Astrocyte (in vitro differentiated cells and primary cell): ENCODE measurements around the gene CLDN20. TPM values are rescaled to one million over a fixed set of nuclear protein-coding genes. Genes with fewer than 3 reads are reported as not detected.

Experiments used
- DNase-seq: peaks from one replicate; pipeline ENCODE4 v3.0.0-alpha.2; 2010; ENCODE audit warnings: low read depth
- FAIRE-seq: peaks from 2 replicates; lab custom pipeline; 2011; peaks lifted over from hg19 to GRCh38; lab: Jason Lieb, UNC
- H2AFZ ChIP-seq: 2 replicates; pipeline ENCODE4 v1.6.0; 2012; ENCODE audit warnings: low read depth, low read length, inconsistent platforms
- H3K27ac ChIP-seq: 2 replicates; pipeline ENCODE4 v1.5.1; 2011; ENCODE audit warnings: low read depth, low read length, inconsistent platforms
- H3K27me3 ChIP-seq: 2 replicates; pipeline ENCODE4 v1.6.0; 2011; ENCODE audit warnings: low read length, inconsistent platforms; ENCODE audit not compliant: insufficient read depth
- H3K36me3 ChIP-seq: 2 replicates; pipeline ENCODE4 v1.5.1; 2011; ENCODE audit warnings: low read length, inconsistent platforms; ENCODE audit not compliant: insufficient read depth
- H3K4me1 ChIP-seq: 2 replicates; pipeline ENCODE4 v1.5.1; 2011; ENCODE audit warnings: low read length, inconsistent platforms; ENCODE audit not compliant: insufficient read depth
- H3K4me2 ChIP-seq: 2 replicates; pipeline ENCODE4 v1.6.0; 2012; ENCODE audit warnings: low read length, inconsistent platforms
- H3K4me3 ChIP-seq: 2 replicates; pipeline ENCODE4 v1.5.1; 2011; ENCODE audit warnings: low read depth, mild to moderate bottlenecking, low read length, inconsistent platforms; ENCODE audit not compliant: insufficient read depth
- H3K79me2 ChIP-seq: 2 replicates; pipeline ENCODE4 v1.6.0; 2012; ENCODE audit warnings: mild to moderate bottlenecking, low read length, inconsistent platforms; ENCODE audit not compliant: insufficient read depth
- H3K9ac ChIP-seq: 2 replicates; pipeline ENCODE4 v1.6.0; 2012; ENCODE audit warnings: mild to moderate bottlenecking, low read length, inconsistent platforms
- H3K9me3 ChIP-seq: 2 replicates; pipeline ENCODE4 v1.5.1; 2012; ENCODE audit warnings: low read depth, mild to moderate bottlenecking, low read length, inconsistent platforms; ENCODE audit not compliant: insufficient read depth
- H4K20me1 ChIP-seq: 2 replicates; pipeline ENCODE4 v1.6.0; 2012; ENCODE audit warnings: low read length, inconsistent platforms; ENCODE audit not compliant: insufficient read depth
- H3K27ac Mint-ChIP-seq: one replicate; pipeline ENCODE4 v1.8.0; 2021; ENCODE audit warnings: mild to moderate bottlenecking, mixed read lengths; ENCODE audit not compliant: unreplicated experiment
- H3K27me3 Mint-ChIP-seq: one replicate; pipeline ENCODE4 v1.8.0; 2021; ENCODE audit warnings: low read depth, mixed read lengths; ENCODE audit not compliant: unreplicated experiment
- H3K36me3 Mint-ChIP-seq: one replicate; pipeline ENCODE4 v1.8.0; 2021; ENCODE audit warnings: low read depth, mixed read lengths; ENCODE audit not compliant: unreplicated experiment
- H3K4me1 Mint-ChIP-seq: one replicate; pipeline ENCODE4 v1.8.0; 2021; ENCODE audit warnings: low read depth, mixed read lengths; ENCODE audit not compliant: unreplicated experiment
- H3K4me3 Mint-ChIP-seq: one replicate; pipeline ENCODE4 v1.8.0; 2021; ENCODE audit warnings: mild to moderate bottlenecking, moderate library complexity, mixed read lengths; ENCODE audit not compliant: unreplicated experiment
- H3K9me3 Mint-ChIP-seq: one replicate; pipeline ENCODE4 v1.8.0; 2021; ENCODE audit warnings: mild to moderate bottlenecking, mixed read lengths; ENCODE audit not compliant: unreplicated experiment
- CTCF ChIP-seq: IDR thresholded peaks from 2 replicates; pipeline ENCODE4 v1.5.1; 2011; ENCODE audit warnings: low read depth, mild to moderate bottlenecking, inconsistent platforms, low read length, moderate library complexity; ENCODE audit not compliant: insufficient read depth
- EZH2 ChIP-seq: IDR thresholded peaks from 2 replicates; pipeline ENCODE4 v1.6.1; 2012; ENCODE audit warnings: mild to moderate bottlenecking, low read length, inconsistent platforms; ENCODE audit not compliant: insufficient read depth
- total RNA-seq: library from RNA; stranded (reverse); gene quantifications from 2 replicates; pipeline ENCODE4 v1.2.1, GENCODE V29; 2021

CLDN20 gene
- total RNA-seq, 1 donor from 2014 or later = not detected

- Histone ChIP-seq H4K20me1 (no peaks in the 10 kb centered on the region), H3K79me2 (no peaks in the 10 kb centered on the region), H3K36me3 (no peaks in the 10 kb centered on the region), H3K9me3 (no peaks in the 10 kb centered on the region), H3K4me2 (peak overlapping the region; percentile 71), H3K4me1 (peaks cover 15% of the 10 kb centered on the region), H3K27ac (peak overlapping the region; percentile 62), H2AFZ (no peak overlapping the region), H3K4me3 (no peak overlapping the region), H3K27me3 (no peaks in the 10 kb centered on the region), H3K9ac (peak overlapping the region; percentile 35)
- Mint-ChIP-seq H3K4me1 (peaks cover 17% of the 10 kb centered on the region), H3K36me3 (peaks cover 25% of the 10 kb centered on the region), H3K27me3 (no peaks in the 10 kb centered on the region), H3K27ac (peak overlapping the region; percentile 69), H3K4me3 (no peak overlapping the region), H3K9me3 (peaks cover 5% of the 10 kb centered on the region)
- FAIRE-seq (peak; percentile 96), DNase-seq (peak; percentile 92)
- TF ChIP-seq EZH2 (no peak), CTCF (no peak)
Observed at GRCh38 chr6:155223646-155224451, 40.0 kb upstream of the CLDN20 start.

- H3K27me3 Mint-ChIP-seq = no peaks in the 10 kb centered on the region
- Histone ChIP-seq H3K4me3 (no peak overlapping the region), H3K9ac (peak overlapping the region; percentile 6), H3K4me2 (peak overlapping the region; percentile 71), H3K4me1 (peaks cover 15% of the 10 kb centered on the region), H3K36me3 (no peaks in the 10 kb centered on the region), H3K79me2 (no peaks in the 10 kb centered on the region), H2AFZ (no peak overlapping the region), H3K27ac (peak overlapping the region; percentile 60), H3K27me3 (no peaks in the 10 kb centered on the region), H3K9me3 (no peaks in the 10 kb centered on the region), H4K20me1 (no peaks in the 10 kb centered on the region)
- DNase-seq (no peak), FAIRE-seq (no peak)
- peak overlapping the region; percentile 69 for H3K27ac Mint-ChIP-seq
- peaks cover 17% of the 10 kb centered on the region for H3K4me1 Mint-ChIP-seq
- H3K9me3 Mint-ChIP-seq = no peaks in the 10 kb centered on the region
- no peak for TF ChIP-seq EZH2
- TF ChIP-seq CTCF = no peak
- H3K36me3 Mint-ChIP-seq = peaks cover 24% of the 10 kb centered on the region
- H3K4me3 Mint-ChIP-seq = no peak overlapping the region
Observed at GRCh38 chr6:155224618-155225017, 39.2 kb upstream of the CLDN20 start.

GRCh38 chr6:155227046-155227445 lies 36.8 kb upstream of the CLDN20 start:
- Mint-ChIP-seq H3K27ac (no peak overlapping the region), H3K36me3 (peaks cover 26% of the 10 kb centered on the region), H3K4me3 (no peak overlapping the region), H3K9me3 (peaks cover 2% of the 10 kb centered on the region), H3K4me1 (peaks cover 17% of the 10 kb centered on the region), H3K27me3 (no peaks in the 10 kb centered on the region)
- Histone ChIP-seq H3K27me3 (no peaks in the 10 kb centered on the region), H3K4me3 (no peak overlapping the region), H2AFZ (peak overlapping the region; percentile 33), H3K79me2 (no peaks in the 10 kb centered on the region), H4K20me1 (no peaks in the 10 kb centered on the region), H3K9me3 (no peaks in the 10 kb centered on the region), H3K4me1 (peaks cover 15% of the 10 kb centered on the region), H3K27ac (no peak overlapping the region), H3K9ac (no peak overlapping the region), H3K36me3 (no peaks in the 10 kb centered on the region), H3K4me2 (peak overlapping the region; percentile 54)
- TF ChIP-seq CTCF = no peak
- TF ChIP-seq EZH2 = no peak
- DNase-seq (peak; percentile 39), FAIRE-seq (no peak)
